Panc1 (cell line): ENCODE measurements around the gene TAPBPL. TPM values are rescaled to one million over a fixed set of nuclear protein-coding genes. Genes with fewer than 3 reads are reported as not detected.

Experiments used
- ATAC-seq: fragments of 200-7000 bp; cut with Tn5 transposase; 2 replicates; pipeline ENCODE4 v1.9.1; 2020; ENCODE audit warnings: mild to moderate bottlenecking, moderate library complexity
- BruUV-seq: library from RNA; stranded (reverse); fragments of 400-500 nt; replicated peaks from 2 replicates; lab custom pipeline; 2021; lab: Mats Ljungman, UMichigan
- CTCF ChIA-PET: fragments of 300-600 bp; sonication (Branson Sonifier 250); formaldehyde crosslinking; loops from one replicate; lab custom pipeline; 2022; ENCODE audit warnings: antibody characterized with exemption; lab: Charles Lee
- POLR2A ChIA-PET: fragments of 300-600 bp; sonication (Branson Sonifier 250); formaldehyde crosslinking; loops from one replicate; lab custom pipeline; 2022; ENCODE audit warnings: antibody characterized with exemption; lab: Charles Lee
- DNase-seq: peaks from one replicate; pipeline ENCODE4 v3.0.0-alpha.2; 2010; ENCODE audit warnings: low read depth, low spot score
- H3K27ac ChIP-seq: 2 replicates; pipeline ENCODE4 v1.5.1; 2011; ENCODE audit warnings: mild to moderate bottlenecking, low read length, inconsistent platforms
- H3K27me3 ChIP-seq: fragments of 200-500 bp; sonication (Bioruptor generic); 2 replicates; pipeline ENCODE4 v1.6.0; 2014; ENCODE audit warnings: low read length, inconsistent platforms; ENCODE audit not compliant: control insufficient read depth, insufficient read depth
- H3K36me3 ChIP-seq: fragments of 200-500 bp; sonication (Bioruptor generic); 2 replicates; pipeline ENCODE4 v1.5.1; 2014; ENCODE audit warnings: inconsistent platforms, mild to moderate bottlenecking, low read length, moderate library complexity; ENCODE audit not compliant: control insufficient read depth, insufficient read depth
- H3K4me1 ChIP-seq: 2 replicates; pipeline ENCODE4 v1.5.1; 2011; ENCODE audit warnings: inconsistent platforms, mild to moderate bottlenecking, low read length, moderate library complexity; ENCODE audit not compliant: control insufficient read depth, insufficient read depth
- H3K4me3 ChIP-seq, 2 experiments: 2 replicates each; pipeline ENCODE4 v1.5.1; 2011 to 2012; ENCODE audit warnings: low read depth in 2 of 2, low read length in 2 of 2, mild to moderate bottlenecking in 2 of 2, inconsistent platforms in 1 of 2, moderate library complexity in 1 of 2
- H3K9me3 ChIP-seq: fragments of 200-500 bp; sonication (Bioruptor generic); 2 replicates; pipeline ENCODE4 v1.5.1; 2014; ENCODE audit warnings: low read depth, mild to moderate bottlenecking, inconsistent platforms, low read length, moderate library complexity; ENCODE audit not compliant: control insufficient read depth, insufficient read depth
- POLR2AphosphoS5 ChIP-seq: IDR thresholded peaks from 2 replicates; pipeline ENCODE4 v1.6.1; 2012; ENCODE audit warnings: mild to moderate bottlenecking, low read depth, low read length, moderate library complexity
- SIN3A ChIP-seq: IDR thresholded peaks from 2 replicates; pipeline ENCODE4 v1.6.1; 2012; ENCODE audit warnings: low read depth, mild to moderate bottlenecking, low read length, moderate library complexity, borderline replicate concordance; ENCODE audit not compliant: insufficient read depth
- TCF7L2 ChIP-seq: IDR thresholded peaks from 2 replicates; pipeline ENCODE4 v1.6.1; 2011; ENCODE audit warnings: mild to moderate bottlenecking, low read depth, low read length, inconsistent platforms
- in situ Hi-C: cut with HindIII; loops from 2 replicates; pipeline ENCODE4 v1.10.0; 2016; ENCODE audit warnings: low sequenced_read_pairs, low pct_unique_long_range_greater_than_20kb
- intact Hi-C: fragments of 100-400 bp; cut with micrococcal nuclease; formaldehyde crosslinking; loops from one replicate; pipeline ENCODE4 v1.10.0; 2022; ENCODE audit not compliant: unreplicated experiment
- total RNA-seq: library from RNA; stranded (reverse); gene quantifications from one replicate; pipeline ENCODE4 v1.2.1, GENCODE V29; 2021; ENCODE audit not compliant: unreplicated experiment
- TF ChIP-seq, protein P1 (sequence below): fragments of 450-650 bp; IDR thresholded peaks from 2 replicates; pipeline ENCODE4 v1.5.1; 2017; ENCODE audit warnings: mild to moderate bottlenecking
- TF ChIP-seq, protein P2 (sequence below), 2 experiments: IDR thresholded peaks; 2 replicates each; pipeline ENCODE4 v1.6.1; 2011 to 2012; ENCODE audit warnings: low read depth in 2 of 2, control low read depth in 1 of 2, low read length in 1 of 2, mild to moderate bottlenecking in 1 of 2, moderate library complexity in 1 of 2; ENCODE audit not compliant: insufficient read depth in 1 of 2

TAPBPL gene
- total RNA-seq, 1 experiment from 2014 or later: 7.8 TPM

- H3K4me1 ChIP-seq: no peaks in the 10 kb centered on the region
- DNase-seq (no peak), ATAC-seq (no peak)
- H3K9me3 ChIP-seq: no peaks in the 10 kb centered on the region
- intact Hi-C loops (no loop called here), in situ Hi-C loops (no loop called here)
- BruUV-seq: no TSS peak
- no peak overlapping the region for H3K27ac ChIP-seq
- ChIA-PET CTCF (no interaction called here), POLR2A (interaction anchor here (0.8 kb wide), 1 partner anchor 84 kb away, joined by 3 read pairs; no protein-coding TSS in a partner anchor)
- H3K27me3 ChIP-seq: no peaks in the 10 kb centered on the region
- H3K36me3 ChIP-seq: no peaks in the 10 kb centered on the region
- H3K4me3 ChIP-seq: no peak overlapping the region
- TF ChIP-seq POLR2AphosphoS5 (no peak), TCF7L2 (no peak), SIN3A (no peak)
- TF ChIP-seq, protein P1, sequence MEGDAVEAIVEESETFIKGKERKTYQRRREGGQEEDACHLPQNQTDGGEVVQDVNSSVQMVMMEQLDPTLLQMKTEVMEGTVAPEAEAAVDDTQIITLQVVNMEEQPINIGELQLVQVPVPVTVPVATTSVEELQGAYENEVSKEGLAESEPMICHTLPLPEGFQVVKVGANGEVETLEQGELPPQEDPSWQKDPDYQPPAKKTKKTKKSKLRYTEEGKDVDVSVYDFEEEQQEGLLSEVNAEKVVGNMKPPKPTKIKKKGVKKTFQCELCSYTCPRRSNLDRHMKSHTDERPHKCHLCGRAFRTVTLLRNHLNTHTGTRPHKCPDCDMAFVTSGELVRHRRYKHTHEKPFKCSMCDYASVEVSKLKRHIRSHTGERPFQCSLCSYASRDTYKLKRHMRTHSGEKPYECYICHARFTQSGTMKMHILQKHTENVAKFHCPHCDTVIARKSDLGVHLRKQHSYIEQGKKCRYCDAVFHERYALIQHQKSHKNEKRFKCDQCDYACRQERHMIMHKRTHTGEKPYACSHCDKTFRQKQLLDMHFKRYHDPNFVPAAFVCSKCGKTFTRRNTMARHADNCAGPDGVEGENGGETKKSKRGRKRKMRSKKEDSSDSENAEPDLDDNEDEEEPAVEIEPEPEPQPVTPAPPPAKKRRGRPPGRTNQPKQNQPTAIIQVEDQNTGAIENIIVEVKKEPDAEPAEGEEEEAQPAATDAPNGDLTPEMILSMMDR: no peak
- TF ChIP-seq, protein P2, sequence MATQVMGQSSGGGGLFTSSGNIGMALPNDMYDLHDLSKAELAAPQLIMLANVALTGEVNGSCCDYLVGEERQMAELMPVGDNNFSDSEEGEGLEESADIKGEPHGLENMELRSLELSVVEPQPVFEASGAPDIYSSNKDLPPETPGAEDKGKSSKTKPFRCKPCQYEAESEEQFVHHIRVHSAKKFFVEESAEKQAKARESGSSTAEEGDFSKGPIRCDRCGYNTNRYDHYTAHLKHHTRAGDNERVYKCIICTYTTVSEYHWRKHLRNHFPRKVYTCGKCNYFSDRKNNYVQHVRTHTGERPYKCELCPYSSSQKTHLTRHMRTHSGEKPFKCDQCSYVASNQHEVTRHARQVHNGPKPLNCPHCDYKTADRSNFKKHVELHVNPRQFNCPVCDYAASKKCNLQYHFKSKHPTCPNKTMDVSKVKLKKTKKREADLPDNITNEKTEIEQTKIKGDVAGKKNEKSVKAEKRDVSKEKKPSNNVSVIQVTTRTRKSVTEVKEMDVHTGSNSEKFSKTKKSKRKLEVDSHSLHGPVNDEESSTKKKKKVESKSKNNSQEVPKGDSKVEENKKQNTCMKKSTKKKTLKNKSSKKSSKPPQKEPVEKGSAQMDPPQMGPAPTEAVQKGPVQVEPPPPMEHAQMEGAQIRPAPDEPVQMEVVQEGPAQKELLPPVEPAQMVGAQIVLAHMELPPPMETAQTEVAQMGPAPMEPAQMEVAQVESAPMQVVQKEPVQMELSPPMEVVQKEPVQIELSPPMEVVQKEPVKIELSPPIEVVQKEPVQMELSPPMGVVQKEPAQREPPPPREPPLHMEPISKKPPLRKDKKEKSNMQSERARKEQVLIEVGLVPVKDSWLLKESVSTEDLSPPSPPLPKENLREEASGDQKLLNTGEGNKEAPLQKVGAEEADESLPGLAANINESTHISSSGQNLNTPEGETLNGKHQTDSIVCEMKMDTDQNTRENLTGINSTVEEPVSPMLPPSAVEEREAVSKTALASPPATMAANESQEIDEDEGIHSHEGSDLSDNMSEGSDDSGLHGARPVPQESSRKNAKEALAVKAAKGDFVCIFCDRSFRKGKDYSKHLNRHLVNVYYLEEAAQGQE (IDR thresholded peaks at IDR 0.05; ENCODE audit: insufficient read depth in 1 of 2, low read depth in 2 of 2, low read length in 1 of 2): no peak
Observed at GRCh38 chr12:6420364-6420763, 31.5 kb upstream of the TAPBPL start.

- peak; percentile 56 for DNase-seq
- no peaks in the 10 kb centered on the region for H3K27me3 ChIP-seq
- no peak overlapping the region for H3K4me3 ChIP-seq
- no peaks in the 10 kb centered on the region for H3K9me3 ChIP-seq
- intact Hi-C loops: loop anchor here (1.0 kb wide), 1 partner anchor 42 kb away; no protein-coding TSS in a partner anchor
- H3K4me1 ChIP-seq: no peaks in the 10 kb centered on the region
- no peak overlapping the region for H3K27ac ChIP-seq
- POLR2A ChIA-PET: no interaction called here
- in situ Hi-C loops: no loop called here
- peak; percentile 99 for ATAC-seq
- CTCF ChIA-PET: no interaction called here
- no TSS peak for BruUV-seq
- no peaks in the 10 kb centered on the region for H3K36me3 ChIP-seq
- TF ChIP-seq, protein P1: peak; percentile 83
- TF ChIP-seq, protein P2 (IDR thresholded peaks at IDR 0.05; ENCODE audit: insufficient read depth in 1 of 2, low read depth in 2 of 2, low read length in 1 of 2): no peak
Observed at GRCh38 chr12:6423267-6424007, 28.4 kb upstream of the TAPBPL start.
